ENCODE data around the gene PDE4A.
"Not testable (repeated sequence)": the region's sequence is repeated elsewhere in the genome, so short reads cannot be mapped to it uniquely, and the experiment has no call there.

The PDE4A gene

GRCh38 chr19:10430505-10431253, 10.3 kb downstream of the PDE4A start:
- no peak for DNase-seq

GRCh38 chr19:10431254-10431942, 11.1 kb downstream of the PDE4A start:
- DNase-seq: no peak

GRCh38 chr19:10431943-10432735, 11.8 kb downstream of the PDE4A start:
- peak; percentile 68 for DNase-seq

- no peak for DNase-seq
Observed at GRCh38 chr19:10432736-10433130, 12.4 kb downstream of the PDE4A start.

- no peak for DNase-seq
Observed at GRCh38 chr19:10433131-10433536, 12.8 kb downstream of the PDE4A start.

GRCh38 chr19:10439588-10439987, 19.2 kb downstream of the PDE4A start:
- no peak for DNase-seq

- no peak for DNase-seq
Observed at GRCh38 chr19:10442698-10443097, 22.4 kb downstream of the PDE4A start.

- DNase-seq: no peak
Observed at GRCh38 chr19:10449037-10449436, 28.7 kb downstream of the PDE4A start.

- no peak for DNase-seq
Observed at GRCh38 chr19:10450191-10450852, 30.0 kb downstream of the PDE4A start.

GRCh38 chr19:10450853-10451609, 30.7 kb downstream of the PDE4A start:
- DNase-seq: no peak

GRCh38 chr19:10452726-10453618, 32.6 kb downstream of the PDE4A start:
- no peak for DNase-seq

GRCh38 chr19:10453852-10454251, 33.5 kb downstream of the PDE4A start:
- no peak for DNase-seq

GRCh38 chr19:10454267-10454666, 33.9 kb downstream of the PDE4A start:
- DNase-seq: no peak

- not testable (repeated sequence) for DNase-seq
Observed at GRCh38 chr19:10458733-10459132, 38.4 kb downstream of the PDE4A start.

GRCh38 chr19:10460714-10461046, 40.3 kb downstream of the PDE4A start:
- no peak for DNase-seq

- peak; percentile 85 for DNase-seq
Observed at GRCh38 chr19:10461047-10461949, 41.0 kb downstream of the PDE4A start.

- not testable (repeated sequence) for DNase-seq
Observed at GRCh38 chr19:10462042-10462441, 41.7 kb downstream of the PDE4A start.

- no peak for DNase-seq
Observed at GRCh38 chr19:10462557-10462956, 42.2 kb downstream of the PDE4A start.

- no peak for DNase-seq
Observed at GRCh38 chr19:10464456-10464855, 44.1 kb downstream of the PDE4A start.

- DNase-seq: no peak
Observed at GRCh38 chr19:10467104-10467706, 46.9 kb downstream of the PDE4A start.
